Posterior vena cava (tissue), 2 donors: Measurements from ENCODE around the gene TNIK. TPM values are rescaled to one million over a fixed set of nuclear protein-coding genes. Genes with fewer than 3 reads are reported as not detected.

Experiments
- DNase-seq: peaks from one replicate; pipeline ENCODE4 v3.0.0-alpha.2; 2020; ENCODE audit warnings: low spot score
- intact Hi-C, 2 donors: fragments of 100-400 bp; cut with DNase I; formaldehyde crosslinking; loops; one replicate each; pipeline versions ENCODE4 v1.14.1 to v1.14.2; 2022 to 2023
- total RNA-seq, 2 donors: library from RNA; stranded (reverse); fragmentation: NEBNext Ultra II Directional; extraction: Animal tissue kit (Norgen Biotek cat#: 25700); gene quantifications; one replicate each; pipeline ENCODE4 v1.2.1, GENCODE V29; 2021
- donor health status: DM: yes; HTN: yes; CAD: no.
- donor health status: DM: yes; HTN: yes; CAD: no.

The TNIK gene
- total RNA-seq, 2 donors from 2014 or later, result 16.5 to 20.3 TPM

DNA sequence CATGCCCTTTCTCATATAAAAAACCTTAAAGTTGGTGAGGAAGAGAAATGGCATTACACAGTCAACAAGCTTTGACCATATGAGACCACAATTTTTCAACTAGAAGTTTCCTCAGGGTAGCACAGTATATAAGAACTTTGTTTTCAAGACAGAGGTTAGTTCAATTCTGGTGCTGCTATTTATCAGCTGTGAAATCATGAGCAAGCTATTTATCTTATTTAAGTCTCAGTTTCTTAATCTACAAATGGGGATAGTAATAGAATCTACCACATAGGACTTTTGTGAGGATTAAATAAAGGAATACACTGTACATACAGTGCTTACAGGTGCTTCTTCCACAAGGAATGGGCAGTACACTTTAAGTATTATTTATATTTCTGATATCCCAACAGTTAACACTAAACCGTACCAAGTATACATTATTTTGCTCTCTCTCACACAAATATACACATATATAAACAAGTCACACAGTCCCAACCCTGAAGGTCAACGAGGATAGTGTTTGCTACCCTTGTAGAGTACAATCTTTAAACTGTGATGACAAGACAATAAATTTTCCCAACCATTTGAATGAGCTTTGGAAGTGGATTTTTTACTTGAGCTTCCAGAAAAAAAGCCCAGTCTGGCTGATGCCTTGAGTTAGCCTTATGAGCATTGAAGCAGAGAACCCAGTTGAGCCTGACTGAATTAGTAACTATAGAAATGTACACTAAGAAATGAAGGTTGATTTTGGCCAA lies 178.8 kb downstream of the TNIK start:
- intact Hi-C loops, result no loop called here
- DNase-seq, result no peak

DNA sequence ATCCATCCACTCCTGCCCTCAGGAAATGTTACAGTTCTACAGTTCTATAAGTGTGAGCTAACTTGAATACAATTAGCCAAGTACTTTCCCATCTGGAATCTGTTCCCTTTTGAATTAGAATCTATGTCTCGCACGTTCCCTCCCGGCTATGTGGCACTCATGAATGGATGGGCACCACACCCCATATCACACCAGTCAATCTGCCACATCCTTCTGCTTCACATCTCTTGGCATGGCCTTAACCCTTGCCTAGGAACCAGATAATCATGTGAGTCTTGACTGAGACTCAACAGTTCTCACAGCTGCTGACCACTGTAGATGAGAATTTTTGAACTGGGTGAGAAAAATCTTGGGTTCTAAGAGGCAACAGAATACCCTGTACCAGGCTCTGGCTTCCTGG lies 180.2 kb downstream of the TNIK start:
- intact Hi-C loops, result no loop called here
- no peak for DNase-seq

DNA sequence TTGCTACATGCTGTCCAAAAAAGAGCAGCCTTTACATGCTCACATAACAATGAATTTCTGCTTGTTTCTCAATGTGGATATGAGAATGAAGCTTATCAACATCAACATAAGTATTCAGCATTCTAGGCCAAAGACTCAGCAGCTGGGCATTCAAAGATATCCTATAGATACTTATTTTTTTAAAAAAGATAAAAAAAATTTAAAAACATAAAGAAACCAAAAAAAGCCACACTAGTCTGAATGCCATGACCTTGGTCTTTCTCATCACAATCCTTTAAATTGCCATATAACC lies 182.0 kb downstream of the TNIK start:
- intact Hi-C loops, result no loop called here
- no peak for DNase-seq

DNA sequence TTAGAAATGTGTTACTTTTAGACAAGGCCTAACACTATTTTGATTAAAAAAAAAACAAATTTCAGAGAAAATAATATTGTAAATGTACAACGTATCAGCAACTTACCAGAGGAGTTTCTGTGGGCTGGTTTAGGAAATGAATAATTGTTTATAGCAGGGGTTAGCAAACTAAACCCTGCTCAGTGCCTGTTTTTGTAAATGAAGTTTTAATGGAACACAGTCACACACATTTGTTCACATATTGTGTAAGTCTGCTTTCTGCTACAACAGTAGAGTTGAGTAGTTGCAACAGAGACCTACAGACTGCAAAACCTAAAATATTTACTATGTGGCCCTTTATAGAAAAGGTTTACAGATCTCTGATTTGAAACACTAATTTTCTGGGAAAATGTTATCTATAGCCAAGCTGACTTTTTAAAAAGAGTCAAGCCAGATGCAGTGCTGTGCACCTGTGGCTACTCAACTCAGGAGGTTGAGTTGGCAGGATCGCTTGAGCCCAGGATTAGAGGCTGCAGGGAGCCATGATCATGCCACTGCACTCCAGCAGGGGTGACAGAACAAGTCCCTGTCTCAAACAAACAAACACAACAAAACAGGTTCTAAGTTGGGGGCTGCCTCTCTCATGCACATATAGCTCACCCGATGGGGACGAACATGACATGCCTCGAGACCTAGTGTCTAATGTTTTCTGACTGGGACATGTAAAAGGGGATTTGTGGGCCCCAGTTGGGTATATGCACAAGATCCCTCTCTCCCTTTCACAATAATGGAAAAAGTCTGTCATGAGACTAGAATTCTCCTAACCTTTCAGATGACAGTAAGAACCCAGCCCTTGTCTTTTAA lies 182.5 kb downstream of the TNIK start:
- intact Hi-C loops, result no loop called here
- DNase-seq, result no peak

DNA sequence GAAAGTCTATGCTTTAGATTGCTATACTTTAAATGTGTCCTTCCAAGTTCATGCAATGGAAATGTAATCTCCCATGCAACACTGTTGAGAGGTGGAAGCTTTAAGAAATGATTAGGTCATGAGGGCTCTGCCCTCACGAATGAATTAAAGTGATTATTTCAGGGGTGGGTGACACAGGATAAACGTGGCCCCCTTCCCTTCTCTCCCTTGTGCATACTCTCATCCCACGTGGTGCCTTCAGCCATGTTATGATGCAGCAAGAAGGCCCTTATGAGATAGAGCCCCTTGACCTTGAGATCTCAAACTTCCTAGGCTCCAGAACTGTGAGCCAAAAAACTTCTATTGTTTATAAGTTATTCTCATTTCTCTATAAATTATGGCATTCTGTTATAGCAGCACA lies 183.3 kb downstream of the TNIK start:
- DNase-seq, result no peak
- intact Hi-C loops, result no loop called here

DNA sequence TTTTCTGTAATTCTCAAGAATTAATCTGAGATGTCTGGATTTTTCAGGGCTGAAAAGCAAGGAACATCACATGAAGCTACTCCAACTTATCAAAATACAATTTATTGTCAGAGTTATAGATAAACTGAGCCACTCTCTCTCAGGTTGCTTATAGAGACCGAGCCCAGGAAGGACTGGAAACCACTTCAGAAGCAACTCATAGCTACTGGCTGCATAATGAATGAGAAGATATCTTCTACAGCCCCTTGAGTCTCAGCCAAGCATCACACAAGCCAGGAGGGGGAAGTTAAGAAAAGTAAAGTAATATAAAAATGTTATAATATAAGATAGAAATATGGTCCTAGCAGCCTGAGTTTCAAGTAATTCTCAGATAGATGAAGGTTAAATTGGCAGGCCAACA lies 186.0 kb downstream of the TNIK start:
- intact Hi-C loops, result no loop called here
- no peak for DNase-seq

DNA sequence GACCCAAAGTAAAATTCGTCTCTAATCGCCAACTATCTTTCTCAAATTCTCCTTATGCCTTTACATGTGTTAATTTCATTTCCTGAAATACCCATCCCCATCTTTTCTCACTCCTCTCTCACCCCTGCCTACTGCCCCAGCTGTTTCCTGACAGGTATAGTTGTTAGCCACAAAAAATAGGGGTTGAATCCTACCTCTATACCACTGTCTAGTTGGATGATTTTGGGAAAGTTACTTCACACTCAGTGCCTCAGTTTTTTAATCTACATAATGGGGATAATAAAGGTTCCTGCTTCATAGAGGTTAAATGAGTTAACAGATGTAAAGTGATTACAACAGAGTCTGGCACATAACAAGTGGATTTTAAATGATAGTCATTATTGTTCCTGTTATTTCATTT lies 189.7 kb downstream of the TNIK start:
- DNase-seq, result no peak
- intact Hi-C loops, result no loop called here

DNA sequence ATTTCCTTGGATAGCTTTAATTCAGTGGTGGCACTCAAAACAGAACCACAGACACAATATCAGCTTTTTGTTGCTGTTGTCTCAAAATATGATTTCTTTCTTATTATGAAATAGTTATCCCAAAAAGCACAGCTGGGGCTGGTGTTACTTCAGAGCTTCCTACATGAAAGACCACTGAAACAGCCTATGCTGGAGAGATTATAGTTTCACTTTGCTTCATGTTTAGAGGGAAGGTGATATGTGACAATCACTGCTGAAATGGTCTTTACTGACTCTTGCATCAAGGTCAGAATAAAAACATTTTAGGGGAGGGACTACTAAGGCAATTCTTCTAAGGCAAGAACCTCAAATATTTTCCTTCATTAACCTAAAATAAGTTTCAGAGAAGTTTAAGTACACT lies 190.7 kb downstream of the TNIK start:
- DNase-seq, result no peak
- intact Hi-C loops, result no loop called here

DNA sequence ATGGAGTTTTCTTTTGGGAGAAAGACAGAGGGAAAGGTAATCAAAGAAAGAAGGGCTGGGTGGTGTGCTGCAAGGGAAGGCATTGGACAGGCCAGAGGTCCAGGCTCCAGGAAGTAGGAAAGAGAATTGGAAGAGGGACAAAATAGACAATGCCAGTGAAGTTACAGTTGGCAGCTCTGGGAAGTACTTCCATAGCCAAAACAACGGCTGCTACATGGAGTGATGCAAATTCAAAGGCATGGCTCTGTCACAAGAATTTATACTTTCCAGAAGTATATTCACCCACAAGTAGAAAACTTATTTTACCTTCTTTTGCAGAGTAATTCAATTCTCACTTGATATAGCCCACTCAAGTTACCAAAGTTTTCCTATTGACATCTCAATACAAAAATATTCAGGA lies 191.5 kb downstream of the TNIK start:
- intact Hi-C loops, result no loop called here
- DNase-seq, result no peak

DNA sequence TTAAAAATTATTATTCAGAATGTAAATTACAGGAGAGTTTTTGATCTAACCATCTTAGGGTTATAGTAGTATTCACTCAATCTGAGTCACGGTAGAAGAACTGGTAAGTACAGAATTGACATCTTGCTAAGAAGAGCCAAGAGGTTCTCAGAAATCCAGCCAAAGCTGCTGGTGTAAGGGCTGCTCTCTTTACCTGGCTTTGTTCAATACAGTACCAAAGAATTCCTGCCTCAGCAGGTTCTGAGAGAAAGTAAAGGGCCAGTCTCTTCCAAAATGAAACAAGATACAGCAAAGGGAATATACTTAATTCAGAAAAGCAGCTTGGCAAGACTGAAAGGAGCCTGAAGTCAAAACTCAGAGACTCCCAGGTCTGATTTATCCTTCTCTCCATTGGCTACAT lies 193.1 kb downstream of the TNIK start:
- intact Hi-C loops, result no loop called here
- no peak for DNase-seq

DNA sequence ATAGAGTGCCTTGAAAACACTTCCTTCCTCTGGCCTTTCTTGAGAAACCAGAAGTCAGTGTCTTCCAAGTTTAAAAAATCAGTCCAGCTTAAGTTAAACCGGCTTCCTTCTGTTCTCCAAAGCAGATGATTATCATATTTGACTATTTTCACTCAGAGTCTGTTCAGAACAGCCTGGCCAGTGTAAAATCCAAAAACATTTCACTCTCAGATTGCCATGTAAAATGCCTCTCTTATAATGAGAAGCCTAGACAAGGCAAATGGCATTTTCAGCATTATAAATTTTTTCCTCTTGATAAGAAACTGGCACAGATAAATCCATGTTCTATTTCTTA lies 193.5 kb downstream of the TNIK start:
- intact Hi-C loops, result no loop called here
- no peak for DNase-seq

DNA sequence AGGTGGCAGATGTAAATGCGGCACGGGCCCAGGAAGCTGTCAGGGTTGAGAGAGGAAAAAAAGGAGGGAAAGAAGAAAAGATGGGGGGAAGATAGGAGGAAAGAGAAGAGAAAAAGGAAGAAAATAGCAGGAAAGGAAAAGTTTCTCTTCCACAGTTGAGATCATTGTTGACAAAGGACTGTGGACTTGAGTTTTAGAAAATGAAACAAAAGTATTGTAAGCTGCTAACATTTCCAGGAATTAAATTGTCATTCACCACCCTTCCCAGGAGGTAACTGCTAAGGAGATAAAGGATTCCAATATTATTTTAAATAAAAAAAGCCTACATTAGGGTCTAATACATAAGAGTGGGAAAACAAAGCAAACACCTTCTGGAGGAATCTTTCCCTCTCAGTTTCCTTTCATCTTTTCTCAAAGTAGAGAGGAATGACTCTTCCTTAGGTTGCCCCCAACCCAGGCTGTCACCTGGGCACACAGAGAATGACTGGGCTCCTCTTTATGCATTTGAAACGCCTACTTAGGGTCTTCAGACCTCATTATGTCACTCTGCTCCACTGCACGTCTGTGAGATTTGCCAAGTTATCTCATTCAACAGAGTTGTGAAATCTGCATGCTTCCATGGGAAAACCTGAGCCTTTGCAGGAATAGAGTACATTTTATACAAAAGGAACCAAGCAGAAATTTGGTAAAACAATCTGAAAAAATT lies 194.0 kb downstream of the TNIK start:
- no peak for DNase-seq
- intact Hi-C loops, result no loop called here

DNA sequence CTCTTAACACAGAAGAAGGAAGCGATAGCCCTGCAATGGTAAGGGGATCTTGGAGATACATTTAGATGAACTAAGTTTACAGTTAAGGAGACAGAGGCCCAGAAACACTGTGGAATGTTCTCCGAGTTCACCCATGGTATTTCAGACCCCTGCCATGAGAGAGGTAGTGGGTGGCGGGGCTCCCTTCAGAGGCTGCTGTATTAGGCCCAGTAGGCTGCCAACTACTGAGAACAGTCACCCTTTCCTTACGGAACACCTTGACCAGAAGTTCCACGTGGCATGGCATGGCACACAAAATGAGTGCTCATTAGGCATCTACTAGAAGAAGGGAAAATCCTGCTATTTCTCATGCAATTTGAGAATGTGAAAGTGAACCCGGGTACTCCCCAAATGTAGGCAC lies 195.4 kb downstream of the TNIK start:
- intact Hi-C loops, result no loop called here
- no peak for DNase-seq

DNA sequence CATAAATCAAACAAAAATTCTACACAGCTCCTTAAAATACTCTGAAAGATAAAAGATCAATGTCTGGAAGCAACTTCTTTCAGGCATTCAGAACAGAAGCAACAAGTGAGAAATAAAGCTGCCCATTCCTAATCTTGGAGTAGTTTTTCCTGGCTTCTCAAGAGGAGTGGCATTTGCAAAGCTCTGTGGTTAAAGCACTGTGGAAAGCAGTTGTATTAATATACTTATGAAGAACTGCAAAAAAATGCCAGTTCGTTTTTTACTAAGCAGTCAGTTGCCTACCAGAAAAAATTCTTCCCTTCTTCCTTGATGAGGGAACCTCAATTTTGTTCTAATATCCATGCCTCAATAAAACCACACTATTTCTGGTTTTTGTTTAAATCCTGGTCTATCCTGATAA lies 197.8 kb downstream of the TNIK start:
- intact Hi-C loops, result no loop called here
- no peak for DNase-seq

DNA sequence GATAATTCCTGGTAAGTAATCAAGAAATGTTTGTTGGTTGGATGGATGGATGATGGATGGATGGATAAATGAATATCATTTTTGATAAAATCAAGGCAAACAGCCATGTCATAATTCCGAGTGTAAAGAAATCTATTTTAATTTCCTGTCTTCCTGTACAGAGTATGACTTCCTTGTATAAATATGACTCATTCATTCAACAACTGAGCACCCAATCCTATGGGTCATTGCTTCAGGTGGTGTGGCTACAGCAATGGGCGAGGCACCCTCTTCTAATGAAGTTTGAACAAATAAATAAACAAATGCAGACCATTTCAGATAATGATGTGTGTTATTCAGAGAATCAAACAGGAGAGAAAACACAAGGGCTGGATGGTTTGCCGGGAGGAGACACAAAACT lies 198.7 kb downstream of the TNIK start:
- no peak for DNase-seq
- intact Hi-C loops, result no loop called here

DNA sequence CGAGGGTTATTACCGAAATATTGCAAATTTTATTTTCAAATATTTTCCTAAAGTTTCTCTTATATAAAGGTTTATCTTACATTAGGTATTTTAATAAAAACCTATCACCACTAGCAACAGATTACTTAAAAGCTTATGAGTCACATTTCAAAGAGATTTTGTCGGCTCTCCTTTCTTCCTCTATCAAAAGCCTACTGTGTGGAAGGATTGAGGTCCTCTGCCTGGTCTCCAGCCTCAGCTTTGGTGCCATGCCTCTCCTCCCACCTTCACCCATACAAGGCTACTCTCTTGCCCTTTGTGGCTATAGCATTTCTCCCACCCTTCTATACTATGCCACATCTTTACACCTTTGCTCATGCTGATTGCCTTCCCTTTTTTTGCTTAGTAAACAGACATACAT lies 199.3 kb downstream of the TNIK start:
- no peak for DNase-seq
- intact Hi-C loops, result no loop called here

DNA sequence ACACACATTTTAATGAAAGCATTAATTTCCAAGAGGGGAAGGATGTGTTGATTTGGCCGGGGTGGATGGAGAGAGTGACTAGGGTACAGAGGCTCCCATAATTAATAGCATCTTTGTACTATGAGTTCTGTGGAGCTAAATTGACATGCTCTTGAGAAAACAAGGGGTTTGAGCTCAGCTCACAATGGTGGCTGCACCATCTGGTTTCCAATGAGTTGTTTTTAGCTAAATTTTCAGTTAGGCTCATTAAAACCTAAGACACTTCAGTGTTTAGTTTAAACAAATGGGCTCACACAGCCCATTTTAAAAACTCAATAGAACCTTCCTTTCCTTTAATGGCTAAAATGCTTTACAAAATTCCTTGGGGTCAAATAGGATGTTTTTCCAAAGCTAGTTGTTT lies 199.7 kb downstream of the TNIK start:
- DNase-seq, result no peak
- intact Hi-C loops, result no loop called here

DNA sequence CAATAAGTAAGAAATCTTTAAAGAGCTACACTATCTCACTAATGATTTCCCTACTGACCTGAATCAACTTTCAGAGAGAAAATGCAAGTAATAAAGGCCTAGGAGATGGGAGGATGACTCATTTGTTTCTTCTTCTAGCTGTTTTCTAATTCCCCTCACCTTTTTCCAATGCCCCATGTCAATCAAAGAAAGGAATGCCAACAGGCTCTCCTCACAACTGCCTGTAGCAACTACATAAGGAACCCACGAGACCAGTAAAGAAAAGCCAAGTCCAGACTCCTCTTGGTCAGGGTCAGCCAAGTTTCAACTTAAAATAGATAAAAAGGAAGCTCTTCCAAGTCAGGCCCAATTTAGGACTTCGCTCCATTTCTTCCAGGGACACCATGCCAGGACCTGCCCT lies 201.9 kb downstream of the TNIK start:
- intact Hi-C loops, result no loop called here
- DNase-seq, result no peak

DNA sequence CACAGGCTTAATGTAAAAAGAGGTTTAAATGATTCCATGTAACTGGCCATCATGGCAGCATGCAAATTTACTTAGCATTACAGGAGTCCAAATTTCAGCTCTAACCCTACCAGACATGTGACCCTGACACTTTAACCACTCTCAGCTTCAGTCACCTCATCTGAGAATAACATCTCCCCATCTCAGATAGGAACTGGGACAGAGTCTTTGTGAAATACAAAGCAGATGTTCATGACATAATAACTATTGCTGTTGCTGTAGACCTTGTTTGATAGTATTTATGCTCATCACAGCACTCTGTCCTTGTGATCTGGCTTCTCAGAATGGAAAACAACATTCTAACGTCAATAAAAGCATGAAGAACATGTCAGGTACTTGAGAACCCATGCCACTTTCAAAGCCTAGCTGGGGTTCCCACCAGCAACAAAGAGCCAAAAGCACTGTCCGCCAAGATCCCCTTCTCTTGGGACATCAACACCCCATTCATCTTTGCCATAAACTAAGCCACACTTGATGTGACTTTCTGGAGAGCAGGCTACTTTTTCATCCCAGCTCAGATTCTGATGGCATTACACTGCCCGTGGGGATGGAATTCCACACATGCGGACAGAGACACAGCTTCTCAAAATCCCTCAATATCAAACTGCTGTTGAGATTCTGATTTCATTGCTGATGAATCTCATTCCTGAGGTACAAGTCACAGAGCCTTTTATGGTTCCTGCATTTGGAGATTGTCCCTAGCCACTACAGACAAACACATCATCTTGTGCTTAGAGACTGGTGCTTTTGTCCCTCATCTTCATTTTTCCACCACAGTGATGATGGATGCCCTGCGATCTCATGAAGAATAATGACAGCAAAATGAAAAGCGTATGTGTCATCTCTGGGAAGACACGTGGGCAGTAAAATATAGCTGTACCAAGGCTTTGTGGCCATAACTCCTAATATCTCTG lies 202.7 kb downstream of the TNIK start:
- DNase-seq, result no peak
- intact Hi-C loops, result no loop called here
